GM23338 (cell line): ENCODE measurements around the gene EPS8L1. TPM values are rescaled to one million over a fixed set of nuclear protein-coding genes. Genes with fewer than 3 reads are reported as not detected.
A peak's percentile ranks its signal among the peaks of the same experiment; 100 is the strongest.

Source experiments
- ATAC-seq: fragments of 200-7000 bp; cut with Tn5 transposase; 3 replicates; pipeline ENCODE4 v1.9.1; 2020
- DNase-seq: peaks from one replicate; pipeline ENCODE4 v3.0.0-alpha.2; 2015; ENCODE audit warnings: low spot score
- H2AFZ ChIP-seq: fragments of 200-600 bp; sonication (generic); 2 replicates; pipeline ENCODE4 v1.8.0; 2016; ENCODE audit warnings: antibody characterized with exemption, mild to moderate bottlenecking, moderate library complexity
- H3F3A ChIP-seq: fragments of 200-600 bp; sonication (generic); replicated peaks from 2 replicates; pipeline ENCODE4 v1.8.0; 2017; ENCODE audit warnings: antibody characterized with exemption, mixed run types, low read depth
- H3K27ac ChIP-seq: fragments of 200-600 bp; sonication (generic); 2 replicates; pipeline ENCODE4 v1.6.1; 2016; ENCODE audit warnings: low read depth
- H3K27me3 ChIP-seq: fragments of 200-600 bp; sonication (generic); 2 replicates; pipeline ENCODE4 v1.8.0; 2016; ENCODE audit warnings: mild to moderate bottlenecking, mixed run types, moderate library complexity; ENCODE audit not compliant: insufficient read depth
- H3K36me3 ChIP-seq: fragments of 200-600 bp; sonication (generic); 2 replicates; pipeline ENCODE4 v1.8.0; 2016; ENCODE audit warnings: mild to moderate bottlenecking; ENCODE audit not compliant: insufficient read depth
- H3K4me1 ChIP-seq: fragments of 200-600 bp; sonication (generic); 2 replicates; pipeline ENCODE4 v1.8.0; 2016; ENCODE audit warnings: mild to moderate bottlenecking, moderate library complexity; ENCODE audit not compliant: insufficient read depth
- H3K4me2 ChIP-seq: fragments of 200-600 bp; sonication (generic); 2 replicates; pipeline ENCODE4 v1.7.1; 2017; ENCODE audit warnings: mixed run types
- H3K4me3 ChIP-seq: fragments of 200-600 bp; sonication (generic); 2 replicates; pipeline ENCODE4 v1.6.1; 2016; ENCODE audit warnings: mixed run types
- H3K79me2 ChIP-seq: fragments of 200-600 bp; sonication (generic); replicated peaks from 2 replicates; pipeline ENCODE4 v1.8.0; 2017; ENCODE audit warnings: mild to moderate bottlenecking; ENCODE audit not compliant: insufficient read depth
- H3K9me2 ChIP-seq: fragments of 200-600 bp; sonication (generic); 2 replicates; pipeline ENCODE4 v1.8.0; 2017; ENCODE audit not compliant: insufficient read depth
- H4K20me1 ChIP-seq: fragments of 200-600 bp; sonication (generic); replicated peaks from 2 replicates; pipeline ENCODE4 v1.8.0; 2017; ENCODE audit warnings: mild to moderate bottlenecking; ENCODE audit not compliant: insufficient read depth
- H3K27ac Mint-ChIP-seq: 2 replicates; pipeline ENCODE4 v1.8.0; 2020; ENCODE audit warnings: inconsistent platforms, mild to moderate bottlenecking, moderate library complexity, mixed read lengths
- H3K27me3 Mint-ChIP-seq: 3 replicates; pipeline ENCODE4 v1.8.0; 2022; ENCODE audit warnings: low read depth, mild to moderate bottlenecking, moderate library complexity, mixed read lengths, inconsistent platforms; ENCODE audit not compliant: insufficient read depth, poor library complexity
- H3K36me3 Mint-ChIP-seq: 3 replicates; pipeline ENCODE4 v1.8.0; 2021; ENCODE audit warnings: low read depth, mild to moderate bottlenecking, inconsistent platforms, moderate library complexity, mixed read lengths
- H3K4me1 Mint-ChIP-seq: 3 replicates; pipeline ENCODE4 v1.8.0; 2020; ENCODE audit warnings: mild to moderate bottlenecking, inconsistent platforms, mixed read lengths
- H3K4me3 Mint-ChIP-seq: 3 replicates; pipeline ENCODE4 v1.8.0; 2021; ENCODE audit warnings: moderate library complexity, mild to moderate bottlenecking, inconsistent platforms, mixed read lengths
- H3K9me3 Mint-ChIP-seq: 3 replicates; pipeline ENCODE4 v1.8.0; 2020; ENCODE audit warnings: moderate library complexity, mild to moderate bottlenecking, inconsistent platforms, mixed read lengths
- CREB1 ChIP-seq: fragments of 250-450 bp; sonication (Bioruptor Pico); IDR thresholded peaks from 2 replicates; pipeline ENCODE4 v1.5.0; 2020; ENCODE audit warnings: low read depth, mild to moderate bottlenecking, moderate library complexity
- ETS1 ChIP-seq: IDR thresholded peaks from 2 replicates; pipeline ENCODE4 v1.6.1; 2016; ENCODE audit warnings: antibody characterized with exemption
- EZH2 ChIP-seq: fragments of 200-600 bp; sonication (generic); IDR thresholded peaks from one replicate; pipeline ENCODE4 v1.8.0; 2017; ENCODE audit warnings: antibody characterized with exemption, mild to moderate bottlenecking, low read depth; ENCODE audit not compliant: unreplicated experiment
- EZH2phosphoT487 ChIP-seq: fragments of 200-600 bp; sonication (generic); IDR thresholded peaks from one replicate; pipeline ENCODE4 v1.8.1; 2018; ENCODE audit warnings: antibody characterized with exemption; ENCODE audit not compliant: unreplicated experiment
- JUNB ChIP-seq: IDR thresholded peaks from one replicate; pipeline ENCODE4 v1.6.1; 2016; ENCODE audit warnings: antibody characterized with exemption; ENCODE audit not compliant: unreplicated experiment
- NANOG ChIP-seq: IDR thresholded peaks from 2 replicates; pipeline ENCODE4 v1.6.1; 2016; ENCODE audit warnings: antibody characterized with exemption, borderline replicate concordance
- POLR2AphosphoS5 ChIP-seq: IDR thresholded peaks from 2 replicates; pipeline ENCODE4 v1.6.1; 2016; ENCODE audit warnings: antibody characterized with exemption, low read depth
- REST ChIP-seq: IDR thresholded peaks from one replicate; pipeline ENCODE4 v1.6.1; 2018; ENCODE audit warnings: antibody characterized with exemption; ENCODE audit not compliant: unreplicated experiment
- STAT1 ChIP-seq: IDR thresholded peaks from one replicate; pipeline ENCODE4 v1.6.1; 2016; ENCODE audit warnings: antibody characterized with exemption; ENCODE audit not compliant: unreplicated experiment
- ZNF114 ChIP-seq: fragments of 250-450 bp; sonication (Bioruptor Pico); IDR thresholded peaks from 2 replicates; pipeline ENCODE4 v1.5.0; 2020; ENCODE audit warnings: mild to moderate bottlenecking, moderate library complexity
- ZNF331 ChIP-seq: fragments of 250-450 bp; sonication (Bioruptor Pico); IDR thresholded peaks from 2 replicates; pipeline ENCODE4 v1.5.0; 2020; ENCODE audit warnings: low read depth, mild to moderate bottlenecking, moderate library complexity
- ZNF462 ChIP-seq: fragments of 250-450 bp; sonication (Bioruptor Pico); IDR thresholded peaks from 2 replicates; pipeline ENCODE4 v1.5.0; 2020; ENCODE audit warnings: mild to moderate bottlenecking, moderate library complexity
- polyA plus RNA-seq: library from polyadenylated mRNA; unstranded; fragments of >200 nt; fragmentation: Nextera tagmentation; extraction: Ambion mirVana; gene quantifications from 2 replicates; pipeline ENCODE4 v1.2.1, GENCODE V29; 2016
- total RNA-seq: library from RNA; depleted of rRNA; stranded (reverse); fragments of >200 nt; shearing (Covaris generic); gene quantifications from 2 replicates; pipeline ENCODE4 v1.2.3, GENCODE V29; 2014
- TF ChIP-seq, protein P1 (sequence below), 2 experiments: fragments of 200-600 bp in 1 of 2; sonication (generic) in 1 of 2; conservative IDR thresholded peaks; 2 replicates each; pipeline versions ENCODE4 v1.5.1 to v1.6.1; 2016 to 2017; ENCODE audit warnings: antibody characterized with exemption in 2 of 2, low read depth in 2 of 2, mild to moderate bottlenecking in 2 of 2, moderate library complexity in 1 of 2

Gene EPS8L1
- total and polyA plus RNA-seq, 2 experiments from 2014 or later = 47.5 to 51.2 TPM

DNA sequence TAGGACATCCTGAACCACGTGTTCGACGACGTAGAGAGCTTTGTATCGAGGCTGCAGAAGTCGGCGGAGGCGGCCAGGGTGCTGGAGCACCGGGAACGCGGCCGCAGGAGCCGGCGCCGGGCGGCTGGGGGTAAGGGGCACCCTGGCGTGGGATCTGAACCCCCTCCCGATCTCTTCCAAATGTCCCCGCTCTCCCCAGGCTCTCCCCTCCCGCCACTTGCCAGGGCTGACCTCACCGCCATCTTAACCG lies 6.0 kb downstream of the EPS8L1 start:
- TF ChIP-seq EZH2 (no peak), ETS1 (no peak), REST (no peak), JUNB (no peak), ZNF114 (CRISPR knock-in tag) (no peak), ZNF462 (no peak), STAT1 (no peak), CREB1 (no peak), EZH2phosphoT487 (no peak), ZNF331 (CRISPR knock-in tag) (no peak), NANOG (no peak), POLR2AphosphoS5 (no peak)
- TF ChIP-seq, protein P1, sequence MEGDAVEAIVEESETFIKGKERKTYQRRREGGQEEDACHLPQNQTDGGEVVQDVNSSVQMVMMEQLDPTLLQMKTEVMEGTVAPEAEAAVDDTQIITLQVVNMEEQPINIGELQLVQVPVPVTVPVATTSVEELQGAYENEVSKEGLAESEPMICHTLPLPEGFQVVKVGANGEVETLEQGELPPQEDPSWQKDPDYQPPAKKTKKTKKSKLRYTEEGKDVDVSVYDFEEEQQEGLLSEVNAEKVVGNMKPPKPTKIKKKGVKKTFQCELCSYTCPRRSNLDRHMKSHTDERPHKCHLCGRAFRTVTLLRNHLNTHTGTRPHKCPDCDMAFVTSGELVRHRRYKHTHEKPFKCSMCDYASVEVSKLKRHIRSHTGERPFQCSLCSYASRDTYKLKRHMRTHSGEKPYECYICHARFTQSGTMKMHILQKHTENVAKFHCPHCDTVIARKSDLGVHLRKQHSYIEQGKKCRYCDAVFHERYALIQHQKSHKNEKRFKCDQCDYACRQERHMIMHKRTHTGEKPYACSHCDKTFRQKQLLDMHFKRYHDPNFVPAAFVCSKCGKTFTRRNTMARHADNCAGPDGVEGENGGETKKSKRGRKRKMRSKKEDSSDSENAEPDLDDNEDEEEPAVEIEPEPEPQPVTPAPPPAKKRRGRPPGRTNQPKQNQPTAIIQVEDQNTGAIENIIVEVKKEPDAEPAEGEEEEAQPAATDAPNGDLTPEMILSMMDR (conservative IDR thresholded peaks at IDR 0.05; ENCODE audit: low read depth in 2 of 2) = no peak
- Mint-ChIP-seq H3K9me3 (peaks cover 10% of the 10 kb centered on the region; the same call in 2 of the 3 replicates), H3K4me1 (peaks cover 39% of the 10 kb centered on the region), H3K4me3 (peak overlapping the region; percentile 88), H3K36me3 (peaks cover 14% of the 10 kb centered on the region; the same call in 2 of the 3 replicates), H3K27me3 (peaks cover 53% of the 10 kb centered on the region), H3K27ac (no peak overlapping the region)
- no peaks in the 10 kb centered on the region for H3K79me2 ChIP-seq
- H3K27ac ChIP-seq = no peak overlapping the region
- peak overlapping the region; percentile 81 for H3K4me2 ChIP-seq
- ATAC-seq (no peak), DNase-seq (no peak)
- peaks cover 22% of the 10 kb centered on the region for H3K4me1 ChIP-seq
- H3K4me3 ChIP-seq = peak overlapping the region; percentile 85
- H2AFZ ChIP-seq = peak overlapping the region; percentile 15
- H3K27me3 ChIP-seq = peaks cover 39% of the 10 kb centered on the region
- no peaks in the 10 kb centered on the region for H3K36me3 ChIP-seq
- H3K9me2 ChIP-seq = no peaks in the 10 kb centered on the region
- peaks cover 20% of the 10 kb centered on the region for H3F3A ChIP-seq
- peaks cover 12% of the 10 kb centered on the region for H4K20me1 ChIP-seq
